Cortex of kidney (tissue), 1 donor: ENCODE results near the gene PSMA3.
A peak's percentile ranks its signal among the peaks of the same experiment; 100 is the strongest.

Experiments
- DNase-seq: peaks from one replicate; lab custom pipeline; 2025; lab: John Stamatoyannopoulos, UW

Gene PSMA3

DNA sequence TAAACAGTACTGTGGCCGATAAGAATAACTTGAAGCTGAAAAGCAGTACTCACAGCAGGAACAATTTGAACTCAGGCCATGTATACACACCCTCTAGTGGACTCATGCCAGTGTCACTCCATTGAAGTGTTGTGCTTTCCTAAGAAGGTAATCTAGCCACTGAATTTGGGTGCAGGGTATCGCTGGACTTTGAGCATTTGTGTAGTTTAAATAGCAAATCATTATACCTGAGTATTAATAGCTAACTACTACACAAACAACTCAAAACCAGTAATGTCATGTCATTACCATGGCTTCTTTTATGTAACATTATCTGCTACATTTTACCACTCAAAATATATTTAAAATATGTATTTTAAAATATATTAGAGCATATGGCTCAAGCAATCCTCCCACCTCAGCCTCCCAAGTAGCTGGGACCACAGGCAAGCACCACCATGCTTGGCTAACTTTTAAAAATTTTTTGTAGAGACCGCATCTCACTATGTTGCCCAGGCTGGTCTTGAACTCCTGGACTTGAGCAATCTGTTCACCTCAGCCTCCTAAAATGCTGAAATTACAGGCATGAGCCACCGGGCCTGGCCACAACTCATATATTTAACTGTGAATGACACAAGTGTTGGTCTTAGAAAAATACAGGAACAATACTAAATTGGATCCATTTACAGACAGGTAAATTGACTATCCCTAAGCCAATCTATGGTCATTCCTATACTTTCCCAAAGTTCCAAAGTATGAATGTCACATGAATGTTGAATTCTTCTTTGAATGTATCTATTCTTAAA lies 28.1 kb downstream of the PSMA3 start:
- DNase-seq = no peak

DNA sequence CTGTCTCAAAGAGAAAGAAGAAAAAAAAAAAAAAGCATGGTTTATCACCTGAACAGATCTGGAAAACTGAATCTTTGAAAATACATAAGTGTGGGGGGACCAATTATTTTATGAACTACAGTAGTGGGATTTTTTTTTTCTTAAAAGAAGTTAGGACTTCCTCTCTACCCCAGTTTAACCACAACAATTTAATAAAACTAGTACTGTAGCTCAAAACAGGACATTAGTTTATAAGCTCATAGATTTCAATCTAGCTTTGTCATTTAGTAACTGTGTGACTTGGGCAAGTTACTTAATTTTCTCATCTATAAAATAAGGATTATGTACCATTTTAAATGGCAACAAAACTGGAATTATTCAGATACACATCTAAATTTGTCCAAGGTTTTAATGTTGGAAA lies 30.2 kb downstream of the PSMA3 start:
- DNase-seq = no peak

DNA sequence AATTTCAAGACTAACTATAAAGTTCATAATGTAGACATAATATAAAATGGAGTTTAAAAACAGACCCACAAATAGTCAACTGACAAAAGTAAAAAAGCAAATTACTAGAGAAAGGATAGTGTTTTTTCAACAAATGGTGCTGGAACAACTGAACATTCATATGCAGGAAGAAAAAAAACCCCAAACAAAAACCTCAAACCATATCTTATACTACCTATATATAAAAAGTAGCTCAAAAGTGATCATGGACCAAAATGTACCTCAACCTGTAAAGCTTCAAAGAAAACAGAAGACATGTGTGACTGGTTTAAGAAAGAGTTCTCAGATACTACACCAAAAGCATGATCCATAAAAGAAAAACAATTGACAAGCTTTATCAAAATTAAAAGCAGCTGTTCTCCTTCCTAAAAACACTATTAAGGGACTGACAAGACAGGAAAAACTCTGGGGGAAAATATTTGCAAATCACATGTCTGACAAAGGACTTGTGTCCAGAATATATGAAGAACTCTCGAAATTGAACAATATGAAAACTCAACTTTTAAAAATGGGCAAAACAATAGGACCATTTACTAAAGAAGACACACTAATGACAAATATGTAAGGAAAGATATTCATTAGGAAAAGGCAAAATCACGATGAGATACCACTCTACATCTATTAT lies 31.0 kb downstream of the PSMA3 start:
- no peak for DNase-seq

DNA sequence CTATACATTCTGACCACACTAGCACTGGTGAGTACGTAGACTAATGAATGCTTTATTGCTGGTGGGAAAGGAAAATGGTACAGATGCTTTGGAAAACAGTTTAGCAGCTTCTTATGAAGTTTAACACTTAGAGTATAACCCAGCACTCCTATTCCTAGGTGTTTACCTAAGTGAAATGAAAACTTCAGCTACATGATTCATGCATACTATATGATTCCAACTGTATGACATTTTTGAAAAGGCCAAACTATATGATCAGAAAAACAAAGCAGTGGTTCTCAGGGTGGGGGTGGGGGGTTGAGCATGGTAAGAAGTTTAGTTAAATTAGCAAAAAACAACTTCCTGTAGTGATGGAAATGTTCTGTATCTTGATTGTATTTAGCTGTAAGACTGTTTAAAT lies 31.6 kb downstream of the PSMA3 start:
- DNase-seq = no peak

DNA sequence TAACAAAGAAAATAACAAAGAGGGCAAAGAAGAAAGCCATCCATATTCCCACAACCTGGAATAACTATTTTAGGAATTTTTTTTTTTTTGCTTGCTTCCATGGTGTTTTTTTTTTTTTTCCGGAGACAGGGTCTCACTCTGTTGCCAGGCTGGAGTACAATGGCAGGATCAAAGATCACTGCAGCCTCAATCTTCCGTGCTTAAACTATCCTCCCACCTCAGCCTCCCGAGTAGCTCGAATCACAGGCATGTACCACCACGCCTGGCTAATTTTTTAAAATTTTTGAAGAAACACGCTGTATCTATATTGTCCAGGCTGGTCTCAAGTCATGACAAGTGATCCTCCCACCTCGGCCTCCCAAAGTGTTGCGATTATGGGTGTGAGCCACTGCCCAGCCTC lies 33.5 kb downstream of the PSMA3 start:
- DNase-seq = no peak

DNA sequence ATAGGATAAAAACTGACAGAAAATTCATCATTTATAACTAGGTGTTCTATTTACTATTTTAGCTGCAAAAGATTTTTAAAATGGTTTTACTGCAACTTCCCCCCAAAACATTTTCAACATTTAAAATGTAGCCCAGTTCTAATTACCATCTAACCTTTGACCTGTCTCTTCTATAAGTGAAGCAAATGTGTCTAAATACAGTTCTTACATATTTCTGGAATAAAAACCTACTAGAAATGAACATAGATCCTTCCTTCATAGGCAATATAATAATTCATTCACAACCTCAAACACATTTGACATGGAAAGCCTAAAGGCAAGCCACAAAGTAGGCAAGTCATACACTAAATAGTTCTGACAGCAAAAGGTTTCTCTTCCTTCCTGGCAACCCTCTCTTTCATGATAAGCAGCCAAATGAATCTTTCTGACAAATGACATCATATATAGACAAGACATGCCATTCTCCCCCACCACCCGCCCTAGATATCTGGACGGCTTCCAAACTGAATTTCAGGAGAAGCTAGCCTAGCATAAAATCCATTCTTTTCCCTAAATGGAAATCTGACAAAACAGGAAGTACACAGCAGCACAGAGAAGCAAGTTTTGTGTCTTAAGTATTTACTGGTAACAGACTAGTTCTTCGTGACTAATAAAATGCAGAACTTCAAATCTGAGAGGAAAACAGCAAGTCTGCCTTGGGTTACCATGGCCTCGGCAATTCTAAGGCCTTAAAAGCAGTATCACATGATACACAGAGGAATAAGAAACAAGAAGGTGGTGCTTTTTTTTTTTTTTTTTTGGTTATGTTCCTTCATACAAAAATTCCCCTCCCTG lies 36.5 kb downstream of the PSMA3 start:
- no peak for DNase-seq

DNA sequence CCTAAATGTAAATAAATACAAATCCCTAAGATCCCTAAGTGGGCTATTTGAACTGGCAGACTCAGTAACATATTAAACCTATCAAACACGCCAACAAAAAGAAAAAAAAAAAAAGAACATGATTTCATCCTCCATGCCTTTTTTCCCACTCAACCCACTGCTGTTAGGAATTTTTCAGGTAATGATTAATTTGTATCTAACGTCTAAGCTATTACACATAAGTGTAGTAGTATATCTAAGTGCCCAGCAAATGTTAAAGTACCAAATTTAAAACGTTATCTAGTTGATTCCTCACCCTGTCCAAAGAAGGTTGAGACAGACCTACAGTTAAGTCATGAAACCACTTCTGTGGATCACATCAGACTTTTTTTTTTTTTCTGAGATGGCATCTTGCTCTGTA lies 37.3 kb downstream of the PSMA3 start:
- DNase-seq = no peak

DNA sequence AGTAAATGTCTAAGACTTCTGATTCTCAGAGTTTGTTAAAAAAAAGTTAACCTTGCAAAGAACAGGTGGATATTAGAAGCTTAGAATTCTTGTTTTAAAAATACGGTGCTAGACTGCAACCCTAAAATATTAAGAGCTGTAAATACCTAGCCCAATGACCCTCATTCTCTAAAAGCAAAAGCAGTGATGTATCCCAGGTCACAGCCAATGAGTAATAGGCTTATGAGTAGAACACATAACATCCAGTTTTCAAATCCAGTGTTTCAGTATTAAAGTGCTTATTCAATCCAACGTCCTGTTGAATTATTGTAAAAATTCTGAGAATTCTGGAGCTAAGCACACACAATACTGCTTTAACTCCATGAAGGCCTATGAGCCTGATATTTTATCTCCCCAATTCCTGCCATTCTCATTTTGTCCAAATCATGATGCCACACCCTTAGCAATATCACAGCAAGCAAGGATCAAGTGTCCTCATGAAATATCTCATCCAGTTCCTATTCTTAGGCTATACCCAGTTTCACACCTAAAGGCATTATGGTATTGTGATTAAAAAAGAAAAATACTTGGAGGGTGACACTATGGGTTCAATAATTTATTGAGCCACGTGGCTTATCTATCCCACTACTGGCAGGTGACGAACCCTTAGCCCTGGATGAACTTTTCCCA lies 38.4 kb downstream of the PSMA3 start:
- no peak for DNase-seq

DNA sequence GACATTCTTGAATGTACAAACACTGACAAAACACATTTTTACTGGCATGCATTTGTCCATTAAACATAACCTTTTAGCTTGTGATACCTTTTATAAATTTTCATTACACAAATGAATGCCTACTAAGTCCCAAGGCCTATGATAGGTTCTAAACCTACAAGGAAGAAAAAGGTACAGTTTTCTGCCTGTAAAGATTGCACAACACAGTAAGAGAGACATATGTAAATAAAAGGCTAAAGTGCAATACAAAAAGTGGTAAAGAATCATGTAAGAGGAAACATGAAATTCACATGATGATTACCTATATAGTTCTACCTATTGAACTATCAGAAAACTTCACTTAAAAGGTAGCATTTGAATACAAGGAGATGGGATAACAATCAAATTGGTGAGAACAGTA lies 39.1 kb downstream of the PSMA3 start:
- no peak for DNase-seq

DNA sequence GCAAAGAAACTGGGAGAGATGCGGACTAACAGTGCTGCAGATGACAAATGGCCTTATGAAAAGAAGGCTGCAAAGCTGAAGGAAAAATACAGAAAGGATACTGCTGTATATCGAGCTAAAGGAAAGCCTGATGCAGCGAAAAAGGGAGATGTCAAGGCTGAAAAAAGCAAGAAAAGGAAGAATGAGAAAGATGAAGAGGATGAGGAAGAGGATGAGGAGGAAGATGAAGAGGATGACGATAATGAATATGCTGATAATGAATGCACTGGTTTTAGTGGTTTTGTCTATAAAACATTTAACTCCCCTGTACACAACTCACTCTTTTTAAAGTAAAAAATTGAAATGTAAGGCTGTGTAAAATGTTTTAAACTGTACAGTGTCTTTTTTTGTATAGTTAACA lies 40.5 kb downstream of the PSMA3 start:
- DNase-seq = no peak

DNA sequence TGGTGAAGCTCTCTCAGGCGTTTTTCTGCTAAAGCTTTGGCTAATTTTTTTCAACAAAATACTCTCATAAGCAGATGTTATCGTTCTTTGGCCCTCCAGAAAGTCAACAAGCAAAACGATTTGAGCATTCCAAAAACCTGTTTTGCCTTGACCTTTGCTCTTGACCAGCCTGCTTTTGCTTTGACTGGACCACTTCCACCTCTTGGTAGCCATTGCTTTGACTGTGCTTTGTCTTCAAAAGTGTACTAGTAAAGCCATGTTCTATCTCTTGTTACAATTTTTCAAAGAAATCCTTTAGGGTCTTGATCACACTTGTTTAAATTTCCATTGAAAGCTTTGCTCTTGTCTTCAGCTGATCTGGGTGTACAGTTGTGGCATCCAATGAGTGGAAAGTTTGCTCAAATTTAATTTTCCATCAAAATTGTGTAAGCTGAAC lies 43.0 kb downstream of the PSMA3 start:
- no peak for DNase-seq

DNA sequence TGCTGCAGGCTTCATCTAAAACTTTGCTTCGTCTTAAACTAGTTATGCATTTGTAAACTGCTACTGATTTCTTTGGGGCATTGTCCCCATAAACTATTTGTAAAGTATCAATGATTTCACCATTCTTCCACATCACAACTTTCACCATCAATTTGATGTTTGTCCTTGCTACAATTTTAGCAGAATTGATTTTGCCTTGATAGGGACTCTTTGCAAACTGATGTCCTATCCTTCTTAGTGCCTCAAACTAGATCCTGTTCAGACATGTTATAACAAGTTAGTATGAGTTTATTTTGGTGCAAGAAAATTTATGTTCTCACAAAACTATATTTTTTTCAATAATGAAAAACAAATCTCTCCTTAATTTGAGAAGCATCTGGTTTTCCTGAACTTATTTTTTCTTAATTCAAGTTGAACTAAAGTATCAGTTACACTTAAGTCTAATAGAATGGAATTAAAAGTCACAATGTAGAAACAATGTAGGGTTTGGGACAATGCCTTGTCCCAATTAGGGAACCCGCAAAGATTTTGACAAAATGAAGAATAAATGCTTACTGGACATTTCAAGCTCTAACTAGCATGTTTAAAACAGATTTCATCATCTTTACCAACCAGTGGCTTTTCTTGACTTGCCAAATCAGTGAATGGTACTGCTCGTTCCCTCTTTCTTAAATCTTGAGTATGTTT lies 43.6 kb downstream of the PSMA3 start:
- DNase-seq = no peak

DNA sequence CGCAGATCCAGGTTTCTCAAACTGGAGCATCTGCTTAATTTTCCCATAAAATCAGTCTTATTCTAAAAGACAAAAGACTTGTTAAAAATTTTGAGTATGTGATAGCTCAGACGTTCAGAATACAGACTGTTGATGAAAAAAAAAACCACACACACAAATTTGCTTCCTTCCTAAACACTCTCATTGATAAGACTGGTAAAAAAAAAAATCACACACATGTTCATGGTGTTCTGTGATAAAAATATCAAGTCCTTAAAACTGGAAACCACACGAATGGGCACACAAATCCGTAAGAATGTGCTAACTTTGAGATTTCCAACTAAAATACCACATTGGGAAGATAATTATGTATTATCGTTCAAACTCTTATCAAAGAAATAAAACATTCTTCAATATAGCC lies 47.0 kb downstream of the PSMA3 start:
- no peak for DNase-seq

DNA sequence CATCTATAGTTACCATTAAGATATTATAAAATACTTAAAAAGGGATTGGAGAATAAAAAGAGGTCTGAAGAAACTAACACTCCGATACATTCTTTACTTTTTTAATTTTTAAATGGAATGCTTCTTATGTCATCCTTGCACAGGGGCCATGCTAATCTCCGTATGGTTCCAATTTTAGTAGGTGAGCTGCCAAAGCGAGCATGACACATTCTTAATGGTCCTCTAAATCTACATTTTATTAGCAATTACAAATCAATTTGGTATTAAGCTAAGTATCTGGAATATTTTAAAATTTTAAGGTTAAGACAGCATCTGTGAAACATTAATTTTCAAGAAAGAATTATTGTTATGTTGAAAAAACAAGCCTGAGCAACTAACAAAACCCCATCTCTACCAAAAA lies 47.5 kb downstream of the PSMA3 start:
- no peak for DNase-seq

DNA sequence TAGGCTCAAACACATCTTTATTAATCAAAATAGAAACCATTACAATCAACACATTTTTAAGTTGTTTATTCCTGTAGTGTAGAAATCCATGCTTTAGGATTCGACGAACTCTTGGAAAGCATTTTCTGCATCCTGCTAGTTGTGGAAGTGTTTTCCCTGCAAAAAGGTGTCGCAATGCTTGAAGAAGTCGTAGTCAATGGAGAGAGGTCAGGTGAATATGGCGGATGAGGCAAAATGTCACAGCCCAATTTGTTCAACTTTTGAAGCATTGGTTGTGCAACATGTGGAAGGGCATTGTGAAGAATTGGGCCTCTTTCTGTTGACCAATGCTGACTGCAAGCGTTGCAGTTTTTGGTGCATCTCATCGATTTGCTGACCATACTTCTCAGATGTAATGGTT lies 49.6 kb downstream of the PSMA3 start:
- no peak for DNase-seq

DNA sequence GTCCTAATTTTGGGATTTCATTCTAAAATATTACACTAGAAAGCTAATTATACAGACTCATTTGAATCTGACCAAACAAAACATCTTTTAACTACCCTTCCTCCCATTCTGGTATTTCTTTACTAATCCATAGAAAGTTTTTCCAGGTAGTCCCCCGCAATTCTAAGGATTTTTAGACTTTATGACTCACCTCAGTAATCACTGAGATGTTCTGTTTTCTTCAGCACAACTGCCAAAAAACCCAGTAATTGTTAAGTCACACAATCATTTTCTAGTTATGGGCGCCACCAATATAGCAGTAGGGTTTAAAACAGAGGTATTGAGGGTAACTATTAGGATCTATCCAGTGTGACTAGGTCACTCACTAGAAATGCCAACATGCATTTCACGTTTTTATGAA lies 52.1 kb downstream of the PSMA3 start:
- DNase-seq = no peak

DNA sequence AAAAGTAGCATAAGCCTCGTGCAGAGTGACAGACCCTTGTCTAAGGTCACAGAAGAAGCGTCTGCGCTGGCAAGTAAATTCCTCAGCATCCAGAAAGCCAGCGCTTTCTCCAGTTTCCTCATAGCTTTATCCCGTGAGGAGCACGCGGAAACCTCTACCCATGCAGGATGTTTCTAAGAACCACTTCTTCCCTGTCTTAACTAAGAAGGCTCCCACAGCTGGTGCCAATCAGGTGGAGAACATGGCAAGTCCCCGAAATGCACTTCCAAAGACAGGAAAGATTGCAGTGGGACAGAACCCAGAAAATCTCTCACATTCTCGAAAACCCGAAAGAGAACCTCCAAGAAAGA lies 52.7 kb downstream of the PSMA3 start:
- no peak for DNase-seq

DNA sequence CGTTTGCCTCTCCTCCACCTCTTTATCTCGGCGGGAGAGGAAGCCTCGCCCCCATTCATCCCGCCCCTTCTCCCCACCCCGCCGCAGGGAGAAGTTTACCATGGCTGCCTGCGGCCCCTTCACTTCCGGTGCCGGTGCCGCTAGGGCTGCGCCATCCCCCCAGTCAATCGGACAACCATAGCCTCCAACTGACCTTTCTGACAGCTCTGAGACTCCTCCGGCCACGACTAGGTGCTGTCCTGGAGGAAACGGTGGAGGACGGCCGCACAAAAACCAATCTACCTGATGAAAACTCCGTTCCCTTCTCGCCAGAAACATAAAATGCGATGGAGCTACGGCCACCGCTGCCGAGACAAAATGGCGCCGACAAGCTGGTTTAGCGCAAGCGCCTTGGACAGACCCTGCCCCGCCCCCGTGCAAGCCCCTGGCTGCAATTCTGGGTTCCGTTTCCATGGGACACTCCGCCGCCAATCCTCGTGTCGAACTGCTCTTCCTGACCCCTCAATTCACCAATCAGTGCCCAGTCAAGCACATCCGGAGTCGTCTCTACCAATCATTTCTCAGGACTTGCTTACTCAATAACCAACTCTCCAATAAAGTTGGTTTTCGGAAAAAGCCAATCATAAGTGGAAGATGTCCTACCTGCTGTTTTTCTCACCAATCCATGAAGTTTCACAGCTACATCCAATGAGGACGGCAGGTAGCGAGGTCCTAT lies 53.3 kb downstream of the PSMA3 start:
- peak; percentile 48 for DNase-seq

DNA sequence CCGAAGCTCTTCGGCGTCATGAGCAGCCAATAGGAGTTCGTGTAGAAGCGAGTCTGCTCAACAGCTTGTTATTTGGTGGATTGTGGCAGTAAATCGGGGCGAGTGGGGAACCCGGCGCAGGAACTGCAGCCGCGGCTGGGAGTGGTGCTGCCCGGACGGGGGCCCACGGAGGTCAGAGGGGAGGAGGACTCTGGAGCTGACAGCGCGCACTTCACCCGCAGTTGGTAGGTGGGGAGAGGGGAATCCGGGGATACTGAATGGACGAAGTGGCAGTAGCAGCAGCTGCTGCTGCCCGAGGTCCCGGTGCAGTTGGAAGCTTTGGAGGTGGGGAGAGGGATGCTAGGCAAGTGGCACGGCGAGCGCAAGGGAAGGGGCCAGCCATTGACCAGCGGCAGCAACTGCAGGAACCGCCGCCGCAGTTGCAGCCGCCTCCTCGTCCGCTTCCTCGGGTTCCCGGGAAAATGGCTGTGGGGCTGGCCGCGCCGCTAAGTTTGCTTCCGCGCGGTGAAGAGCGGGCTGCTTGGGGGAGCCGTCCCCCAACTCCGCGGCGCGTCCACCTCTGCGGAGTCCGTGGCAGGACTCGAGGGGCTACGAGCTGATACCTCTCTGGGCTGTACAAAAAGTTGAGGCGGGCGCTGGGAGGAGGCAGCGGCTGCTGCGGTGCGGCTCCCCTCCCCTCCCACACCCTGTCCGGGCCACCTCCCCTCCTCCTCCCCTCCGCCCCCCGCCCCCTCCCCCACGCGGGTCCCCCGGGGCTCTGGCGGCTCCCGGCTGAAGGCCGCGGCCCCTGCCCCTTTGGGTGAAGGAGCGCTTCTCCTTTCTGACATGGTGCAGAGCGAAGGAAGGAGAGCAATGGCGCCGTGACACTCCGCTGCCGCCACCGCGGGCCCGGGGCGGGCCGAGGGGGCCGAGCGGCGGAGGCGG lies 54.1 kb downstream of the PSMA3 start, which contains the start of gene ARID4A:
Gene ARID4A, plus strand, starts transcription at position 79 of the 924 bp plus-strand sequence. CDS start 1,300 bp downstream, outside the sequence.
- DNase-seq = no peak
